Endothelial cell (in vitro differentiated cells): ENCODE measurements around the gene TEX2. TPM values are rescaled to one million over a fixed set of nuclear protein-coding genes. Genes with fewer than 3 reads are reported as not detected.

ENCODE experiments used
- DNase-seq: peaks from one replicate; pipeline ENCODE4 v3.0.0; 2021; ENCODE audit warnings: low spot score
- H3K27ac Mint-ChIP-seq: one replicate; pipeline ENCODE4 v1.8.0; 2021; ENCODE audit warnings: mixed read lengths, inconsistent platforms; ENCODE audit not compliant: unreplicated experiment
- H3K27me3 Mint-ChIP-seq: one replicate; pipeline ENCODE4 v1.8.0; 2021; ENCODE audit warnings: mild to moderate bottlenecking, moderate library complexity, mixed read lengths, inconsistent platforms; ENCODE audit not compliant: unreplicated experiment
- H3K36me3 Mint-ChIP-seq: one replicate; pipeline ENCODE4 v1.8.0; 2021; ENCODE audit warnings: mild to moderate bottlenecking, low read depth, mixed read lengths, inconsistent platforms; ENCODE audit not compliant: unreplicated experiment
- H3K4me1 Mint-ChIP-seq: one replicate; pipeline ENCODE4 v1.8.0; 2021; ENCODE audit warnings: mild to moderate bottlenecking, mixed read lengths, inconsistent platforms; ENCODE audit not compliant: unreplicated experiment
- H3K4me3 Mint-ChIP-seq: one replicate; pipeline ENCODE4 v1.8.0; 2021; ENCODE audit warnings: mild to moderate bottlenecking, mixed read lengths, inconsistent platforms; ENCODE audit not compliant: unreplicated experiment
- H3K9me3 Mint-ChIP-seq: one replicate; pipeline ENCODE4 v1.8.0; 2021; ENCODE audit warnings: mixed read lengths, inconsistent platforms; ENCODE audit not compliant: unreplicated experiment
- CTCF ChIP-seq: fragments of 200-600 bp; sonication (generic); IDR thresholded peaks from one replicate; pipeline ENCODE4 v1.5.0; 2021; ENCODE audit warnings: antibody characterized with exemption; ENCODE audit not compliant: unreplicated experiment
- total RNA-seq: library from RNA; stranded (reverse); fragmentation: NEBNext Ultra II Directional; extraction: Animal tissue kit (Norgen Biotek cat#: 25700); gene quantifications from one replicate; pipeline ENCODE4 v1.2.1, GENCODE V29; 2021; ENCODE audit not compliant: unreplicated experiment

The TEX2 gene
- total RNA-seq, 1 donor from 2014 or later, result 16.3 TPM

- peaks cover 3% of the 10 kb centered on the region for H3K4me1 Mint-ChIP-seq
- no peaks in the 10 kb centered on the region for H3K27me3 Mint-ChIP-seq
- H3K9me3 Mint-ChIP-seq, result no peaks in the 10 kb centered on the region
- no peak for DNase-seq
- H3K27ac Mint-ChIP-seq, result no peak overlapping the region
- H3K36me3 Mint-ChIP-seq, result no peaks in the 10 kb centered on the region
- TF ChIP-seq CTCF, result no peak
- no peak overlapping the region for H3K4me3 Mint-ChIP-seq
These were observed 31.4 kb downstream of the TEX2 start for GRCh38 chr17:64231567-64232141.

GRCh38 chr17:64230791-64231408 is 32.2 kb downstream of the TEX2 start:
- Mint-ChIP-seq H3K27me3 (no peaks in the 10 kb centered on the region), H3K27ac (no peak overlapping the region), H3K4me1 (peaks cover 3% of the 10 kb centered on the region), H3K9me3 (no peaks in the 10 kb centered on the region), H3K4me3 (no peak overlapping the region), H3K36me3 (no peaks in the 10 kb centered on the region)
- no peak for DNase-seq
- TF ChIP-seq CTCF, result no peak

- Mint-ChIP-seq H3K36me3 (no peaks in the 10 kb centered on the region), H3K27ac (no peak overlapping the region), H3K27me3 (no peaks in the 10 kb centered on the region), H3K4me3 (no peak overlapping the region), H3K4me1 (peaks cover 3% of the 10 kb centered on the region), H3K9me3 (no peaks in the 10 kb centered on the region)
- no peak for TF ChIP-seq CTCF
- no peak for DNase-seq
These were observed 33.0 kb downstream of the TEX2 start for GRCh38 chr17:64229815-64230728.

- Mint-ChIP-seq H3K4me3 (no peak overlapping the region), H3K27ac (no peak overlapping the region), H3K27me3 (no peaks in the 10 kb centered on the region), H3K9me3 (no peaks in the 10 kb centered on the region), H3K36me3 (no peaks in the 10 kb centered on the region), H3K4me1 (no peaks in the 10 kb centered on the region)
- TF ChIP-seq CTCF, result no peak
- DNase-seq, result no peak
These were observed 36.9 kb downstream of the TEX2 start for GRCh38 chr17:64226132-64226531.
